Hematopoietic multipotent progenitor cell (in vitro differentiated cells): ENCODE results near the gene ABLIM3. TPM values are rescaled to one million over a fixed set of nuclear protein-coding genes. Genes with fewer than 3 reads are reported as not detected.

Source experiments
- DNase-seq, 3 donors: peaks; one replicate each; pipeline ENCODE4 v3.0.0-alpha.2; 2011 to 2015; ENCODE audit warnings: low read depth in 2 of 3, low spot score in 2 of 3
- total RNA-seq: library from RNA; depleted of rRNA; stranded (reverse); fragments of >200 nt; gene quantifications from one replicate; pipeline ENCODE4 v1.2.3, GENCODE V29; 2012

The ABLIM3 gene
- total RNA-seq, 1 donor, result 0.27 TPM

GRCh38 chr5:149154650-149155049 lies 13.4 kb downstream of the ABLIM3 start:
- DNase-seq, result no peak

GRCh38 chr5:149156435-149157083 lies 15.3 kb downstream of the ABLIM3 start:
- DNase-seq, result no peak

GRCh38 chr5:149157330-149157729 lies 16.0 kb downstream of the ABLIM3 start:
- no peak for DNase-seq

DNA sequence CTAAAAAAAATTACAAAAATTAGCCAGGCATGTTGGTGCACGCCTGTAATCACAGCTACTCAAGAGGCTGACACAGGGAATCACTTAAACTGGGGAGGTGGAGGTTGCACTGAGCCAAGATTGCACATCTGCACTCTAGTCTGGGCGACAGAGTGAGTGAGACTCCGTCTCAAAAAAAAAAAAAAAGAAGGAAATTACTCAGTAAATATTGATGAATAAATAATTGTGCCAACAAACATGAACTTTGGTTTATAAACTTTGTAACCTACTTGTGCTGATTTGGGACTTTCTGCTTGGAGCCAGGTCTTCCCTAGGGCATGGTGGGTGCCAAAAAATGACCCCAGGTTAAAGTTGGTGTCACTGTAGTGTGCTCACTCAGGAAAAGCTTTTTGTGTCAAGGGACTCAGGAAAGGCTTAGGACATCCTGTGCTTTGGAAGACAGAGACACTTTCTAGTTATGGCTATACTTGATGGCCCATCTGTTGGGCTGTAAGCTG lies 19.0 kb downstream of the ABLIM3 start:
- DNase-seq, result no peak

DNA sequence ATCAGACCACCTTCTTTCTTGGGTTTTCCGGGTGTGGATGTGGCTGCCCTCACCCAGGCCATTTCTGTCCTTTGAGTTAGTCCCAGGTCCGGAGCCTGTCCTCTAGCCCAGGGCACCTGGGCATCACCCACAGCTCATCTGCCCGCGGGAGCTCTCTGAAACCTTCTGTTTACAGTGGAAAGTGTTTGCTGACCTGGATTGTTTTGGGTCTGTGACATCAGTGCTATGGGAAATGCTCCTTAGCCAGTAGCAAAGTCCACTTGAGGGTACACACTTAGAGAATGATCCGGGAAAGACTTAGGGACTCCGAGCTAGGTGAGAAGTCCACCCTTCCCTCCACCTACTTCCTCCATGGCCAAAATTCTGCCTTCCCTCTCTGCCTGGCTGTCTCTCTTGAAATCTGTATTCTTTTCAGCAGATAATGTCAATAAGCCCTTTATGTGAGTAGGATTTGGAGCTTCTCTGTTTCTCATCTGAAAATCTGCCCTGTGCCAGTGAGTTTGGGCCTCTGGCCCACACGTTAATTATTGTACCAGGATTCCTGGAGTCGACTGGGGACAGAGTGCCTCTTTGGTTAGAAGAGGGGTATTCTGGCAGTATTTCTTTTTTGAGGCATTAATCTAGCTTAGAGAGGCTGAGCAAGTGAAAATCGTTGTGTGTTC lies 19.9 kb downstream of the ABLIM3 start:
- no peak for DNase-seq

- DNase-seq, result no peak
Observed at GRCh38 chr5:149161850-149162249, 20.6 kb downstream of the ABLIM3 start.

GRCh38 chr5:149162401-149163084 lies 21.2 kb downstream of the ABLIM3 start:
- no peak for DNase-seq

DNA sequence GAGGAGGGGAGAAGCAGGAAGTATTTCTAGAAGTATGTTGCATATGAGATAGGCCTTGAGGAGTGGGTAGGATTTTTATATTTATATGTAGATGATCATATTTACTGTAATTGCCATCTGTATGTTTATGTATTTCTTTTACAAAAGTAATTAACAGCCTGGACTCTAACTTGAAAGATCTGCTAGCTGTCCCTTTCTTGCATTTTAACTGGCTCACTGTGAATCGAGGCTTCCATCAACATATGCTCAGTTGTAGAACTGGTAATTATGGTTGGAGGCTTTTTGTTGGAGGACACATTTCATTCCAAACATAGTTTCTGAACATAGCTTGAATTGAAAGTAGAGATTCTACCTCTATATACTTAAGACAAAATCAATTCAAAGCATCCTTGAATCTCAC lies 23.4 kb downstream of the ABLIM3 start:
- DNase-seq, result no peak

- no peak for DNase-seq
Observed at GRCh38 chr5:149166128-149166527, 24.8 kb downstream of the ABLIM3 start.

DNA sequence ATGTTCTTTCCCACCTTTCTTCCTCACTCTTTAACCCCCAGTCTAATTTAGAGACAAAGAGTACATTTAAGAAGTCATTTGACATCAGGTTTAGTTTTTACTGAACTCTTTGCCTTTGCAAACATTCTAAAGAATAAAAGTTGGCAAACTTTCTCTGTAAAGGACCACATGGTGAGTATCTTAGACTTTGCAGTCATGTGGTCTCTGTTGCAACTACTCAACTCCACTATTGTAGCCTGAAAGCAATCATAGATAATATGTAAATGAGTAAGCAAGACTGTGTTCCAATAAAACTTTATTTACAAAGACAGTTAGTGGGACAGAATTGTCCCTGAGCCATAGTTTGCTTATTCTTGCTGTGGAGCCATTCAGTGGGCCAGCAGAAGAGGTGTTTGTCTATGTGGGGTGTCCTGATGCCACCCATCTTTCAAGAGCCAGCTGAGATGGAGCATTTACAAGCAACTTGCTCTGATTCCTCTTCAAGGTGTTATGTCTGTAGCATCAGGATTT lies 25.4 kb downstream of the ABLIM3 start:
- no peak for DNase-seq

DNA sequence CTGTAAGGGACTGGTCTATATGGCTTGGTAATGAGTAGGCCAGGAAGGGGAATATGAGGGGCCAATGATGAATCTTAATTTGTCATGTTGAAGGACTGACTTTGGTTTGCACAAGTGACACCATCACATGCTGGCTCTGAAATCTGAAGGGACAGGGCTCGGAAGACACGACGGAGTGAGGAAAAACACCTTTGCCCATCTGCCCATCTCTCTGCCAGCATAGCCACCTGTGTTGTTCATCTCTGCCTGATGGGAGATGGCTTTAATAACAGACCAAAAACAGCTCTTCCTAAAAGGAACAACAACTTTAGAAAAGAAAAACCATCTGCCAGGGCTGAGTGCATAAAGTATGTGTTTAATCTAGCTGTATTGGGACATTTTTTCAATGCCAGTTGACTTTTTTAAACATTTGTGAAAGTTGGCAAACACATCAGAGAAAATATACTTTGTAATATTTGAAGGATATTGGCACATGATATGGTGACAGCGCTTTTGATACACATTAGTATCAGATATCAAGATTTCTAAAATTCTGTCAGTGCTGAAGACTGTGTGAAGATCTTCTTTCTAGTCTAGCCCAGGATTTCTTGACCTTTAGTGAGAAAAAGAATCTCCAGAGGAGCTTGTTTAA lies 27.1 kb downstream of the ABLIM3 start:
- DNase-seq, result no peak

DNA sequence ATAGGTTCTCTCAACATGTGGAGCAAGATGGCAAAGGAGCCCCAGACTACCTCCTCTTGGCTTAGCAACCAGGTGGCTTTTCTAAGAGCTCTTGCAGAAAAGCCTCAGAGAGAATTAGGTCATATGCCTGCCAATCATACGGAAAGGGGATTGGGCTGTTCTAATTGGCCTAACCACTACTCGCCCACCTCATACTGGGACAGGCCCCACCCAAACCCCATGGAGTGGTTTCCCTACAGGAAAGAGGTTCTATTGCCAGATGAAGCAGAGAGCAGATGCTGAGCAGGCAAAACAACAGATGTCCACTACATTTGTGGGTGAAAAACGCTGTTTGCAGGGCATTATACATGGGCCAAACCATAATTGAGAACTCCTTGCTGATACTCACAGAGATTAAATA lies 29.0 kb downstream of the ABLIM3 start:
- no peak for DNase-seq

DNA sequence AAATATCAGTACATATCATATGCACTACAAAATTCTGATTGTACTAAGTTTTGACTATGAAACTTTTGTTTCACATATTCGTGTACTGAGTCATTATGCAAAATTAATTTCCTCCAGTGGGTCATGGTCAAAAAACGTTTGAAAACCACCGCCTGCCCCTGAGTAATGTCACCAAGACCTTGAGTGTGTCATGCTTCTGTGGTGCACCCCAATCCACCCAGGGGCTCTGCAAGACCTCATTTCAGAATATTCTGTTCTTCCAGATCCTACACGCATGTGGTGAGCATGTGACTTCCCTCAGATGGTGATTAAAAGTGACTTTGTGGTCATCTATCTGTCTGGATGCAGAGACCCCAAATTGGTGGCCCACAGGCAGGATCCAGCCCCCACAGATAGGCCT lies 31.0 kb downstream of the ABLIM3 start:
- DNase-seq, result no peak

- no peak for DNase-seq
Observed at GRCh38 chr5:149172709-149173505, 31.6 kb downstream of the ABLIM3 start.

DNA sequence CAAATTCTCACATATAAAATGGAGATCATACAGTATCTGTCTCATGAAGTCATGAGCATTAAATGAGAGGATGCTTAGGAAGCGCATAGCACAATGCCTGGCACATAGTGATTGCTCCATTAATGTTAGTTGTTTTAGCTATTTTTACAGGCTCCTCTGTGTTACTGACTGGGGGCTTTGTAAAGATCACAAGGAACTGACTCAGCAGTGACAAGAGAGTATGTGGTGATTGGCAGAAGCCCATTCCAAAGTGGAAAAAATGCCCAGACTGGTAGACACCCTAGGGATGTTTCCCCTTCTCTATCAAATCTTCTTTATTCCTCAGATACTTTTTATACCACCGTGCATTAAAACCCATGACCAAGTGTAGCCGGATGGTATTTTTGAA lies 33.5 kb downstream of the ABLIM3 start:
- no peak for DNase-seq

- no peak for DNase-seq
Observed at GRCh38 chr5:149175346-149176105, 34.2 kb downstream of the ABLIM3 start.

DNA sequence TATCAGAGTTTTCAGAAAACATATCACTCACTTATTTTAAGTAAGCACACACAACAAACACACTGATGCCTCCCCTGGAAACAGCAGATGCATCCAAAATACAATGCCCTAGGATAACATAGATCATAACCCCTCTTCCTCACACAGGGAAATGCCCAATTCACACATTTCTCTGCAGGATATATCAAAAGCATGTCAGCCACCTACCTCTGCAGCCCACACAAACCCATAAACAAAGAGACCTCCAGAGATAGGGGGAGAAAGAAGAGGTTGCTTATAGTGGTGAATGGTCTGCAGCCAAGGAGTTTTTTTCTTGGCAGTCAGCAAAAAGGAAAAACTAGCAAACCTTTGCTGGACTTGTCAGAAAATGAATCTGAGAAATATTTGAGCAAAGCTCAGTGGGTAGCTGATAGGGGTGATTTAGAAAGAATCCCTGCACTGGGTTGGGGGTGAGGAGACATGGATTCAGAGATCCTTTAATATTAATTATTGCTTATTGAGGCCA lies 36.1 kb downstream of the ABLIM3 start:
- DNase-seq, result no peak

GRCh38 chr5:149177911-149178565 lies 36.7 kb downstream of the ABLIM3 start:
- DNase-seq, result no peak

GRCh38 chr5:149181732-149182131 lies 40.4 kb downstream of the ABLIM3 start:
- no peak for DNase-seq
